ENCODE results near the gene KSR2. TPM values are rescaled to one million over a fixed set of nuclear protein-coding genes. Genes with fewer than 3 reads are reported as not detected.

Gene KSR2
- total and polyA plus RNA-seq, 3 experiments from 2014 or later, result 0.07 to 0.11 TPM; not detected in 1

- Mint-ChIP-seq H3K27me3 (peaks cover 0 to 4% of the 10 kb centered on the region in 2 donors), H3K4me3 (no peak overlapping the region), H3K27ac (no peak overlapping the region), H3K9me3 (peaks cover 0 to 4% (median 2%) of the 10 kb centered on the region in 5 donors), H3K36me3 (no peaks in the 10 kb centered on the region), H3K4me1 (no peaks in the 10 kb centered on the region)
- Histone ChIP-seq H3K4me1 (ENCODE audit: insufficient read depth, low read length) (no peaks in the 10 kb centered on the region), H3K36me3 (ENCODE audit: insufficient read depth, low read length) (no peaks in the 10 kb centered on the region), H3K4me3 (ENCODE audit: low read length) (no peak overlapping the region), H3K27me3 (ENCODE audit: insufficient read depth, low read length, poor library complexity, severe bottlenecking) (no peaks in the 10 kb centered on the region), H3K27ac (ENCODE audit: low read depth, low read length) (no peak overlapping the region), H3K9me3 (ENCODE audit: low read length) (no peaks in the 10 kb centered on the region)
- ChIA-PET CTCF (no interaction called here), POLR2A (no interaction called here)
- no peak for DNase-seq
Observed at GRCh38 chr12:117489671-117490070, 479.1 kb downstream of the KSR2 start.

GRCh38 chr12:117486840-117487659, 481.7 kb downstream of the KSR2 start:
- POLR2A ChIA-PET, result no interaction called here

GRCh38 chr12:117485984-117486839, 482.6 kb downstream of the KSR2 start:
- H3K27ac Mint-ChIP-seq, result no peak overlapping the region
- peaks cover 0 to 3% of the 10 kb centered on the region in 2 donors for H3K27me3 Mint-ChIP-seq
- DNase-seq, result no peak
- Histone ChIP-seq H3K4me1 (ENCODE audit: insufficient read depth, low read length) (no peaks in the 10 kb centered on the region), H3K27me3 (ENCODE audit: insufficient read depth, low read length, poor library complexity, severe bottlenecking) (no peaks in the 10 kb centered on the region), H3K27ac (ENCODE audit: low read depth, low read length) (no peak overlapping the region), H3K4me3 (ENCODE audit: low read length) (no peak overlapping the region), H3K36me3 (ENCODE audit: insufficient read depth, low read length) (no peaks in the 10 kb centered on the region), H3K9me3 (ENCODE audit: low read length) (no peaks in the 10 kb centered on the region)
- H3K4me1 Mint-ChIP-seq, result no peaks in the 10 kb centered on the region
- H3K36me3 Mint-ChIP-seq, result no peaks in the 10 kb centered on the region
- H3K4me3 Mint-ChIP-seq, result no peak overlapping the region
- POLR2A ChIA-PET, result no interaction called here
- H3K9me3 Mint-ChIP-seq, result peaks cover 0 to 7% (median 0%) of the 10 kb centered on the region in 5 donors
- CTCF ChIA-PET, result no interaction called here

More at GRCh38 chr12:117486840-117487659, 481.7 kb downstream of the KSR2 start:
- H3K4me1 ChIP-seq (ENCODE audit: insufficient read depth, low read length), result no peaks in the 10 kb centered on the region
- Mint-ChIP-seq H3K27me3 (peaks cover 0 to 3% of the 10 kb centered on the region in 2 donors), H3K27ac (no peak overlapping the region), H3K36me3 (no peaks in the 10 kb centered on the region), H3K4me1 (no peaks in the 10 kb centered on the region), H3K4me3 (no peak overlapping the region), H3K9me3 (peaks cover 0 to 4% (median 0%) of the 10 kb centered on the region in 5 donors)
- CTCF ChIA-PET, result no interaction called here
- no peaks in the 10 kb centered on the region for H3K9me3 ChIP-seq (ENCODE audit: low read length)
- H3K4me3 ChIP-seq (ENCODE audit: low read length), result no peak overlapping the region
- DNase-seq, result no peak
- H3K27ac ChIP-seq (ENCODE audit: low read depth, low read length), result no peak overlapping the region
- no peaks in the 10 kb centered on the region for H3K36me3 ChIP-seq (ENCODE audit: insufficient read depth, low read length)
- no peaks in the 10 kb centered on the region for H3K27me3 ChIP-seq (ENCODE audit: insufficient read depth, low read length, poor library complexity, severe bottlenecking)

- H3K9me3 ChIP-seq (ENCODE audit: low read length), result no peaks in the 10 kb centered on the region
- H3K4me3 ChIP-seq (ENCODE audit: low read length), result no peak overlapping the region
- Mint-ChIP-seq H3K27me3 (peaks cover 0 to 3% of the 10 kb centered on the region in 2 donors), H3K36me3 (no peaks in the 10 kb centered on the region), H3K9me3 (peaks cover 0 to 7% (median 2%) of the 10 kb centered on the region in 5 donors), H3K4me3 (no peak overlapping the region), H3K4me1 (no peaks in the 10 kb centered on the region), H3K27ac (no peak overlapping the region)
- no peak for DNase-seq
- no peaks in the 10 kb centered on the region for H3K36me3 ChIP-seq (ENCODE audit: insufficient read depth, low read length)
- ChIA-PET CTCF (no interaction called here), POLR2A (no interaction called here)
- no peak overlapping the region for H3K27ac ChIP-seq (ENCODE audit: low read depth, low read length)
- no peaks in the 10 kb centered on the region for H3K4me1 ChIP-seq (ENCODE audit: insufficient read depth, low read length)
- H3K27me3 ChIP-seq (ENCODE audit: insufficient read depth, low read length, poor library complexity, severe bottlenecking), result no peaks in the 10 kb centered on the region
Observed at GRCh38 chr12:117484901-117485300, 483.9 kb downstream of the KSR2 start.

GRCh38 chr12:117483501-117483900, 485.3 kb downstream of the KSR2 start:
- Mint-ChIP-seq H3K27ac (no peak overlapping the region), H3K4me3 (no peak overlapping the region), H3K9me3 (peaks cover 0 to 7% (median 2%) of the 10 kb centered on the region in 5 donors), H3K36me3 (no peaks in the 10 kb centered on the region), H3K4me1 (no peaks in the 10 kb centered on the region), H3K27me3 (peaks cover 0 to 2% of the 10 kb centered on the region in 2 donors)
- Histone ChIP-seq H3K4me3 (ENCODE audit: low read length) (no peak overlapping the region), H3K4me1 (ENCODE audit: insufficient read depth, low read length) (no peaks in the 10 kb centered on the region), H3K9me3 (ENCODE audit: low read length) (no peaks in the 10 kb centered on the region), H3K27ac (ENCODE audit: low read depth, low read length) (no peak overlapping the region), H3K36me3 (ENCODE audit: insufficient read depth, low read length) (no peaks in the 10 kb centered on the region), H3K27me3 (ENCODE audit: insufficient read depth, low read length, poor library complexity, severe bottlenecking) (no peaks in the 10 kb centered on the region)
- DNase-seq, result no peak
- ChIA-PET POLR2A (no interaction called here), CTCF (no interaction called here)

- H3K36me3 Mint-ChIP-seq, result no peaks in the 10 kb centered on the region
- no peaks in the 10 kb centered on the region for H3K36me3 ChIP-seq (ENCODE audit: insufficient read depth, low read length)
- H3K9me3 Mint-ChIP-seq, result peaks cover 0 to 9% (median 2%) of the 10 kb centered on the region in 5 donors
- no peaks in the 10 kb centered on the region for H3K4me1 ChIP-seq (ENCODE audit: insufficient read depth, low read length)
- POLR2A ChIA-PET, result no interaction called here
- H3K27ac Mint-ChIP-seq, result no peak overlapping the region
- H3K4me1 Mint-ChIP-seq, result no peaks in the 10 kb centered on the region
- no peaks in the 10 kb centered on the region for H3K9me3 ChIP-seq (ENCODE audit: low read length)
- H3K4me3 Mint-ChIP-seq, result no peak overlapping the region
- no peak overlapping the region for H3K27ac ChIP-seq (ENCODE audit: low read depth, low read length)
- no peak for DNase-seq
- no peaks in the 10 kb centered on the region for H3K27me3 ChIP-seq (ENCODE audit: insufficient read depth, low read length, poor library complexity, severe bottlenecking)
- no peak overlapping the region for H3K4me3 ChIP-seq (ENCODE audit: low read length)
- peaks cover 0 to 2% of the 10 kb centered on the region in 2 donors for H3K27me3 Mint-ChIP-seq
- CTCF ChIA-PET, result no interaction called here
Observed at GRCh38 chr12:117481470-117481869, 487.3 kb downstream of the KSR2 start.

- CTCF ChIA-PET, result no interaction called here
- POLR2A ChIA-PET, result no interaction called here
- no peak for DNase-seq
- Histone ChIP-seq H3K36me3 (ENCODE audit: insufficient read depth, low read length) (no peaks in the 10 kb centered on the region), H3K4me3 (ENCODE audit: low read length) (no peak overlapping the region), H3K27ac (ENCODE audit: low read depth, low read length) (no peak overlapping the region), H3K4me1 (ENCODE audit: insufficient read depth, low read length) (no peaks in the 10 kb centered on the region), H3K9me3 (ENCODE audit: low read length) (no peaks in the 10 kb centered on the region), H3K27me3 (ENCODE audit: insufficient read depth, low read length, poor library complexity, severe bottlenecking) (no peaks in the 10 kb centered on the region)
- H3K27ac Mint-ChIP-seq, result no peak overlapping the region
- H3K36me3 Mint-ChIP-seq, result no peaks in the 10 kb centered on the region
- H3K4me3 Mint-ChIP-seq, result no peak overlapping the region
- peaks cover 0 to 8% (median 2%) of the 10 kb centered on the region in 5 donors for H3K9me3 Mint-ChIP-seq
- H3K4me1 Mint-ChIP-seq, result no peaks in the 10 kb centered on the region
- H3K27me3 Mint-ChIP-seq, result peaks cover 0 to 4% of the 10 kb centered on the region in 2 donors
Observed at GRCh38 chr12:117476341-117476740, 492.4 kb downstream of the KSR2 start.

GRCh38 chr12:117473856-117474255, 494.9 kb downstream of the KSR2 start:
- ChIA-PET CTCF (no interaction called here), POLR2A (no interaction called here)
- no peaks in the 10 kb centered on the region for H3K4me1 ChIP-seq (ENCODE audit: insufficient read depth, low read length)
- no peaks in the 10 kb centered on the region for H3K9me3 ChIP-seq (ENCODE audit: low read length)
- no peak overlapping the region for H3K4me3 ChIP-seq (ENCODE audit: low read length)
- peaks cover 0 to 10% (median 4%) of the 10 kb centered on the region in 5 donors for H3K9me3 Mint-ChIP-seq
- no peak overlapping the region for H3K27ac Mint-ChIP-seq
- H3K27ac ChIP-seq (ENCODE audit: low read depth, low read length), result no peak overlapping the region
- H3K36me3 ChIP-seq (ENCODE audit: insufficient read depth, low read length), result no peaks in the 10 kb centered on the region
- H3K4me1 Mint-ChIP-seq, result no peaks in the 10 kb centered on the region
- no peak for DNase-seq
- H3K27me3 Mint-ChIP-seq, result peaks cover 0 to 2% of the 10 kb centered on the region in 2 donors
- no peaks in the 10 kb centered on the region for H3K27me3 ChIP-seq (ENCODE audit: insufficient read depth, low read length, poor library complexity, severe bottlenecking)
- no peak overlapping the region for H3K4me3 Mint-ChIP-seq
- H3K36me3 Mint-ChIP-seq, result no peaks in the 10 kb centered on the region

All from CD8-positive, alpha-beta memory T cell (primary cell).